H1 (cell line): ENCODE data around the gene GON4L. TPM values are rescaled to one million over a fixed set of nuclear protein-coding genes. Genes with fewer than 3 reads are reported as not detected.

ENCODE experiments used
- CTCF ChIA-PET: fragments of 300-600 bp; sonication (Branson Sonifier 250); formaldehyde crosslinking; loops from one replicate; lab custom pipeline; 2021; ENCODE audit not compliant: partially characterized antibody; lab: Charles Lee
- POLR2A ChIA-PET: fragments of 300-600 bp; sonication (Branson Sonifier 250); formaldehyde crosslinking; loops from one replicate; lab custom pipeline; 2021; ENCODE audit warnings: inconsistent platforms; ENCODE audit not compliant: partially characterized antibody; lab: Charles Lee
- DNase-seq, 2 experiments: peaks; one replicate each; pipeline versions ENCODE4 v3.0.0 to v3.0.0-alpha.2; 2010 to 2022; ENCODE audit warnings: low spot score in 2 of 2, low read depth in 1 of 2, mixed read lengths in 1 of 2
- FAIRE-seq: peaks from 2 replicates; lab custom pipeline; 2011; peaks lifted over from hg19 to GRCh38; lab: Jason Lieb, UNC
- H2AFZ ChIP-seq: 2 replicates; pipeline ENCODE4 v1.8.1; 2012; ENCODE audit warnings: low read length, inconsistent platforms
- H2AK5ac ChIP-seq: 2 replicates; pipeline ENCODE4 v1.6.1; 2013; ENCODE audit warnings: low read depth, low read length
- H2BK120ac ChIP-seq: replicated peaks from 2 replicates; pipeline ENCODE3; 2013; ENCODE audit warnings: low read depth, low read length, inconsistent platforms
- H2BK12ac ChIP-seq: 2 replicates; pipeline ENCODE4 v1.6.1; 2013; ENCODE audit warnings: low read depth, low read length
- H2BK15ac ChIP-seq: 2 replicates; pipeline ENCODE4 v1.6.1; 2013; ENCODE audit warnings: low read length
- H2BK20ac ChIP-seq: 2 replicates; pipeline ENCODE4 v1.6.1; 2013; ENCODE audit warnings: low read length
- H2BK5ac ChIP-seq: 2 replicates; pipeline ENCODE4 v1.6.1; 2013; ENCODE audit warnings: low read depth, low read length
- H3K14ac ChIP-seq: 2 replicates; pipeline ENCODE4 v1.6.1; 2013; ENCODE audit warnings: inconsistent platforms; ENCODE audit not compliant: insufficient read length
- H3K18ac ChIP-seq: 2 replicates; pipeline ENCODE4 v1.6.1; 2013; ENCODE audit warnings: low read length; ENCODE audit errors: extremely low read depth
- H3K23ac ChIP-seq: 2 replicates; pipeline ENCODE4 v1.6.1; 2013; ENCODE audit warnings: inconsistent platforms; ENCODE audit not compliant: insufficient read length
- H3K23me2 ChIP-seq: 2 replicates; pipeline ENCODE4 v1.6.1; 2013; ENCODE audit warnings: low read depth, low read length
- H3K27ac ChIP-seq: 2 replicates; pipeline ENCODE4 v1.6.1; 2011; ENCODE audit warnings: low read depth, low read length, inconsistent platforms
- H3K27me3 ChIP-seq, 4 experiments: replicated peaks in 1 of 4; 1 replicate in 1 of 4; 2 replicates in 3 of 4; pipeline versions ENCODE4 v1.6.1 to v1.8.1; 2011 to 2013; ENCODE audit warnings: low read length in 3 of 4, mild to moderate bottlenecking in 3 of 4, inconsistent platforms in 2 of 4, mixed read lengths in 2 of 4, moderate library complexity in 1 of 4; ENCODE audit not compliant: control insufficient read depth in 3 of 4, insufficient read depth in 3 of 4; ENCODE audit errors: extremely low read depth in 1 of 4
- H3K36me3 ChIP-seq, 4 experiments: 2 replicates each; pipeline versions ENCODE4 v1.6.1 to v1.8.1; 2011 to 2013; ENCODE audit warnings: mild to moderate bottlenecking in 4 of 4, low read length in 3 of 4, moderate library complexity in 2 of 4, control low read depth in 1 of 4, inconsistent platforms in 1 of 4; ENCODE audit not compliant: insufficient read depth in 4 of 4, control insufficient read depth in 2 of 4
- H3K4ac ChIP-seq: replicated peaks from 2 replicates; pipeline ENCODE3; 2013; ENCODE audit warnings: low read length, low read depth, mixed read lengths, inconsistent platforms; ENCODE audit not compliant: insufficient read length
- H3K4me1 ChIP-seq, 4 experiments: replicated peaks in 1 of 4; 1 replicate in 1 of 4; 2 replicates in 3 of 4; pipeline versions ENCODE4 v1.6.1 to v1.8.1; 2011 to 2013; ENCODE audit warnings: low read length in 3 of 4, inconsistent platforms in 2 of 4, mixed read lengths in 1 of 4; ENCODE audit not compliant: insufficient read depth in 4 of 4, control insufficient read depth in 3 of 4
- H3K4me2 ChIP-seq, 2 experiments: 2 replicates each; pipeline versions ENCODE4 v1.6.1 to v1.8.1; 2011 to 2013; ENCODE audit warnings: low read depth in 2 of 2, low read length in 2 of 2, control low read depth in 1 of 2, inconsistent platforms in 1 of 2, mild to moderate bottlenecking in 1 of 2; ENCODE audit not compliant: insufficient read depth in 1 of 2
- H3K4me3 ChIP-seq, 4 experiments: fragments of 200-600, 300-600 bp in 1 of 4; sonication (generic), shearing (Covaris generic), sonication (Bioruptor Twin) in 1 of 4; 2 replicates each; pipeline versions ENCODE4 v1.5.1 to v1.8.1; 2011 to 2016; ENCODE audit warnings: low read length in 4 of 4, low read depth in 3 of 4, control low read depth in 2 of 4, inconsistent platforms in 2 of 4, mild to moderate bottlenecking in 2 of 4, mixed read lengths in 1 of 4, moderate library complexity in 1 of 4; ENCODE audit not compliant: insufficient read depth in 2 of 4; ENCODE audit errors: extremely low read depth in 1 of 4
- H3K56ac ChIP-seq: replicated peaks from 2 replicates; pipeline ENCODE3; 2013; ENCODE audit warnings: low read depth, mild to moderate bottlenecking, mixed read lengths, low read length, inconsistent platforms; ENCODE audit not compliant: insufficient read length
- H3K79me1 ChIP-seq: 2 replicates; pipeline ENCODE4 v1.6.1; 2013; ENCODE audit warnings: low read depth, low read length, control low read depth
- H3K79me2 ChIP-seq, 2 experiments: 2 replicates each; pipeline versions ENCODE4 v1.6.1 to v1.8.1; 2012 to 2013; ENCODE audit warnings: low read length in 2 of 2, mild to moderate bottlenecking in 2 of 2, inconsistent platforms in 1 of 2; ENCODE audit not compliant: insufficient read depth in 2 of 2, control insufficient read depth in 1 of 2
- H3K9ac ChIP-seq, 4 experiments: replicated peaks in 1 of 4; 1 replicate in 1 of 4; 2 replicates in 3 of 4; pipeline versions ENCODE4 v1.6.1 to v1.8.1; 2011 to 2013; ENCODE audit warnings: low read depth in 3 of 4, low read length in 3 of 4, control low read depth in 2 of 4, mild to moderate bottlenecking in 2 of 4, moderate library complexity in 2 of 4, inconsistent platforms in 1 of 4; ENCODE audit errors: extremely low read depth in 1 of 4
- H3K9me3 ChIP-seq, 2 experiments: 2 replicates each; pipeline versions ENCODE4 v1.6.1 to v1.8.1; 2012 to 2013; ENCODE audit warnings: mild to moderate bottlenecking in 2 of 2, moderate library complexity in 2 of 2, control low read depth in 1 of 2, inconsistent platforms in 1 of 2, low read depth in 1 of 2, low read length in 1 of 2, mixed read lengths in 1 of 2; ENCODE audit not compliant: insufficient read depth in 2 of 2
- H4K20me1 ChIP-seq, 2 experiments: replicated peaks in 1 of 2; 2 replicates each; pipeline versions ENCODE3 to v1.8.1; 2011 to 2013; ENCODE audit warnings: inconsistent platforms in 2 of 2, low read length in 2 of 2, mild to moderate bottlenecking in 1 of 2; ENCODE audit not compliant: insufficient read depth in 2 of 2, control insufficient read depth in 1 of 2
- H4K5ac ChIP-seq: 2 replicates; pipeline ENCODE4 v1.6.1; 2013; ENCODE audit warnings: low read length, low read depth, mixed read lengths, inconsistent platforms; ENCODE audit not compliant: insufficient read length
- H4K8ac ChIP-seq: 2 replicates; pipeline ENCODE4 v1.8.0; 2013; ENCODE audit warnings: mild to moderate bottlenecking, moderate library complexity, low read length, inconsistent platforms; ENCODE audit not compliant: insufficient read depth; ENCODE audit errors: extremely low read depth
- H4K91ac ChIP-seq: replicated peaks from 2 replicates; pipeline ENCODE3; 2013; ENCODE audit warnings: low read length, mixed read lengths, inconsistent platforms; ENCODE audit not compliant: insufficient read length
- EP300 ChIP-seq, 2 experiments: IDR thresholded peaks; 1 replicate in 1 of 2; 2 replicates in 1 of 2; pipeline ENCODE4 v1.6.1; 2011 to 2012; ENCODE audit warnings: low read depth in 2 of 2, low read length in 2 of 2, mild to moderate bottlenecking in 2 of 2, borderline replicate concordance in 1 of 2, inconsistent platforms in 1 of 2, moderate library complexity in 1 of 2
- JUN ChIP-seq: IDR thresholded peaks from 2 replicates; pipeline ENCODE4 v1.6.1; 2011; ENCODE audit warnings: low read depth, mild to moderate bottlenecking, improper control_type of control experiment, low read length
- SIRT6 ChIP-seq: IDR thresholded peaks from one replicate; pipeline ENCODE4 v1.7.1; 2012; ENCODE audit warnings: low read length, inconsistent platforms
- TBP ChIP-seq: IDR thresholded peaks from 2 replicates; pipeline ENCODE4 v1.6.1; 2011; ENCODE audit warnings: low read depth, low read length, improper control_type of control experiment
- WGBS, 2 experiments: shearing (Covaris generic) in 1 of 2; methylation state at CpG; one replicate each; pipeline versions ENCODE4 v1.1.6 to v1.1.7; 2013 to 2015; ENCODE audit warnings: low lambda C conversion rate in 2 of 2, mixed read lengths in 2 of 2, inconsistent platforms in 1 of 2, low coverage in 1 of 2, missing lambda C conversion rate in 1 of 2; ENCODE audit not compliant: insufficient replicate concordance in 2 of 2, insufficient coverage in 1 of 2, insufficient read length in 1 of 2; ENCODE audit errors: extremely low coverage in 1 of 2, missing lambda C conversion rate in 1 of 2; 5-methylcytosine and 5-hydroxymethylcytosine counted together
- polyA plus RNA-seq, 7 experiments: library from polyadenylated mRNA; depleted of rRNA in 3 of 7; stranded (reverse) in 5 of 7; unstranded in 2 of 7; fragments of >200 nt in 5 of 7; fragments of 200-250 nt in 2 of 7; gene quantifications; 1 replicate in 5 of 7; 2 replicates in 1 of 7; 4 replicates in 1 of 7; pipeline versions ENCODE4 v1.2.1 to v1.2.3, GENCODE V29; 2011 to 2013; ENCODE audit warnings: missing spikeins in 2 of 7, mixed read lengths in 2 of 7
- total RNA-seq: library from RNA; stranded (reverse); fragmentation: NEBNext Ultra II Directional; extraction: Animal tissue kit (Norgen Biotek cat#: 25700); gene quantifications from 2 replicates; pipeline ENCODE4 v1.2.1, GENCODE V29; 2021
- TF ChIP-seq, protein P1 (sequence below): IDR thresholded peaks from 2 replicates; pipeline ENCODE4 v1.6.1; 2011; ENCODE audit warnings: low read length, improper control_type of control experiment

GON4L gene
- total and polyA plus RNA-seq, 2 of the 8 experiments (the other 6 are each of a cell fraction or from before 2014, with no cell fraction given) = 26.2 to 52.1 TPM

- H3K23ac ChIP-seq = no peak overlapping the region
- H3K9me3 ChIP-seq = no peaks in the 10 kb centered on the region
- CTCF ChIA-PET = interaction anchor here (0.6 to 1.8 kb wide), 2 partner anchors 33 to 161 kb away, joined by 4 read pairs; no protein-coding TSS in a partner anchor
- H4K5ac ChIP-seq = no peak overlapping the region
- no peak overlapping the region for H4K91ac ChIP-seq
- no peaks in the 10 kb centered on the region for H3K79me1 ChIP-seq
- no peaks in the 10 kb centered on the region for H3K23me2 ChIP-seq
- no peak overlapping the region for H2BK120ac ChIP-seq
- no peak overlapping the region for H3K18ac ChIP-seq
- H4K20me1 ChIP-seq = no peaks in the 10 kb centered on the region
- DNase-seq (no peak), FAIRE-seq (no peak)
- H3K4ac ChIP-seq = no peak overlapping the region
- H3K79me2 ChIP-seq = no peaks in the 10 kb centered on the region
- no peak overlapping the region for H2BK12ac ChIP-seq
- H3K9ac ChIP-seq = no peak overlapping the region
- H3K14ac ChIP-seq = no peak overlapping the region
- no peak overlapping the region for H2AFZ ChIP-seq
- H3K27me3 ChIP-seq = no peaks in the 10 kb centered on the region
- H2BK5ac ChIP-seq = no peak overlapping the region
- no peak overlapping the region for H3K56ac ChIP-seq
- POLR2A ChIA-PET = interaction anchor here (0.6 to 1.1 kb wide), 3 partner anchors 31 to 167 kb away, joined by 3 to 4 read pairs (median 3); no protein-coding TSS in a partner anchor
- H4K8ac ChIP-seq = no peak overlapping the region
- WGBS, 2 experiments = 97% methylated on average over 11 of the region's 11 CpGs; no CpG with 5 or more reads in 1 of the 2 experiments
- no peak overlapping the region for H3K27ac ChIP-seq
- H3K36me3 ChIP-seq = peaks cover 18 to 64% (median 40%) of the 10 kb centered on the region in 4 experiments; a peak in 7 of 8 replicates
- H3K4me2 ChIP-seq = no peak overlapping the region
- H3K4me1 ChIP-seq = no peaks in the 10 kb centered on the region
- H2BK15ac ChIP-seq = no peak overlapping the region
- H2AK5ac ChIP-seq = no peak overlapping the region
- H3K4me3 ChIP-seq = no peak overlapping the region
- TF ChIP-seq SIRT6 = no peak
- TF ChIP-seq EP300 (IDR thresholded peaks at IDR 0.05; ENCODE audit: borderline replicate concordance in 1 of 2, low read depth in 2 of 2, low read length in 2 of 2) = no peak
- TF ChIP-seq, protein P1, sequence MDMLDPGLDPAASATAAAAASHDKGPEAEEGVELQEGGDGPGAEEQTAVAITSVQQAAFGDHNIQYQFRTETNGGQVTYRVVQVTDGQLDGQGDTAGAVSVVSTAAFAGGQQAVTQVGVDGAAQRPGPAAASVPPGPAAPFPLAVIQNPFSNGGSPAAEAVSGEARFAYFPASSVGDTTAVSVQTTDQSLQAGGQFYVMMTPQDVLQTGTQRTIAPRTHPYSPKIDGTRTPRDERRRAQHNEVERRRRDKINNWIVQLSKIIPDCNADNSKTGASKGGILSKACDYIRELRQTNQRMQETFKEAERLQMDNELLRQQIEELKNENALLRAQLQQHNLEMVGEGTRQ = no peak
- no peak for TF ChIP-seq TBP
- TF ChIP-seq JUN = no peak
- H2BK20ac ChIP-seq = no peak overlapping the region
Observed at GRCh38 chr1:155761736-155762405, 95.1 kb downstream of the GON4L start.
